Right renal cortex interstitium (tissue), 3 donors: Measurements from ENCODE around the gene KLF2. TPM values are rescaled to one million over a fixed set of nuclear protein-coding genes. Genes with fewer than 3 reads are reported as not detected.
A peak's percentile ranks its signal among the peaks of the same experiment; 100 is the strongest.

Source experiments
- DNase-seq, 3 donors: peaks; one replicate each; pipeline ENCODE4 v3.0.0-alpha.2; 2013; ENCODE audit warnings: low read depth in 3 of 3, low spot score in 2 of 3
- polyA plus RNA-seq, 3 donors: library from polyadenylated mRNA; unstranded; fragments of 120-200 nt; gene quantifications; one replicate each; pipeline ENCODE4 v1.2.1, GENCODE V29; 2013; ENCODE audit not compliant: insufficient read length in 3 of 3

KLF2 gene
- polyA plus RNA-seq, 3 donors = 17.5 to 22.4 (median 20.1) TPM

GRCh38 chr19:16306728-16307402 is 17.8 kb upstream of the KLF2 start:
- DNase-seq = no peak

GRCh38 chr19:16308081-16308480 is 16.5 kb upstream of the KLF2 start:
- no peak for DNase-seq

DNA sequence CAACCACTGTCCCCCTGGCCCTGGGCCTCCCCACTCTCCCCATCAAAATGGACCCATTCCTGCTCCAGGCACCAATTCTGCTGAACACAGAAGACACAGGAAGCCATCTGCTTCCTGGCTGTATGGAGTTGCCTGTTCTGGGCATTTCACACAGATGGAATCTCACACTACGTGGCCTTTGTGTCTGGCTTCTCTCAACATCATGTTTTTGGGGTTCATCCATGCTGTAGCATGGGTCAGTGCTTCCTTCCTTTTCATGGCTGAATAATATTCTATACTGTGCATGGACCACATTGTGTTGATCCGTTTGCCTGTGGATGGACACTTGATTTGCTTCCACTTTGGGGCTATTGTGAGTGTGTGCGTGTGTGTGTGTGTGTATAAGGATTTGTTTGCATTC is 15.0 kb upstream of the KLF2 start:
- no peak for DNase-seq

GRCh38 chr19:16315825-16316505 is 8.7 kb upstream of the KLF2 start:
- peak; percentile 64 to 85 (median 77) for DNase-seq

GRCh38 chr19:16316506-16316882 is 8.1 kb upstream of the KLF2 start:
- DNase-seq = no peak

GRCh38 chr19:16319481-16319880 is 5.1 kb upstream of the KLF2 start:
- no peak for DNase-seq

DNA sequence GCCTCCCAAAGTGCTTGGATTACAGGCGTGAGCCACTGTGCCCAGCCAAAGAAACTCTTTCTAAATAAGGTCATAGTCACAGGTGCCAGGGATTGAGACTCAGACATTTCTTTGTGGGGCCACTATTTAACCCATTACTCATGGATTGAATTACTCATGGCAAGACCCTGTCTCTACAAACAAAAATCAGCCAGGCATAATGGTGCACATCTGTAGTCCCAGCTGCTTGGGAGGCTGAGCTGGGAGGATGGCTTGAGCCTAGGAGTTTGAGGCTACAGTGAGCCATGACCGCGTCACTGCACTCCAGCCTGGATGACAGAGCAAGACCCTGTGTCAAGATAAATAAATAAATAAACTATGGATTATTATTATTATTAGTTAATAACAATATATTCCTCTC is 3.6 kb upstream of the KLF2 start:
- no peak for DNase-seq

DNA sequence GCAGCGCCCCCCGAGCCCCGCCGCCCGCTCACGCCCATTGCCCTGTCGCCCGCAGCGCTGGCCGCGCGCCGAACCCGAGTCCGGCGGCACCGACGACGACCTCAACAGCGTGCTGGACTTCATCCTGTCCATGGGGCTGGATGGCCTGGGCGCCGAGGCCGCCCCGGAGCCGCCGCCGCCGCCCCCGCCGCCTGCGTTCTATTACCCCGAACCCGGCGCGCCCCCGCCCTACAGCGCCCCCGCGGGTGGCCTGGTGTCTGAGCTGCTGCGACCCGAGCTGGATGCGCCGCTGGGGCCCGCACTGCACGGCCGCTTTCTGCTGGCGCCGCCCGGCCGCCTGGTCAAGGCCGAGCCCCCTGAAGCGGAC is 518 bp downstream of the KLF2 start:
- DNase-seq = no peak

- DNase-seq = no peak
These were observed 1.2 kb downstream of the KLF2 start for GRCh38 chr19:16325641-16326400.

GRCh38 chr19:16326401-16327168 is 2.0 kb downstream of the KLF2 start:
- DNase-seq = no peak

DNA sequence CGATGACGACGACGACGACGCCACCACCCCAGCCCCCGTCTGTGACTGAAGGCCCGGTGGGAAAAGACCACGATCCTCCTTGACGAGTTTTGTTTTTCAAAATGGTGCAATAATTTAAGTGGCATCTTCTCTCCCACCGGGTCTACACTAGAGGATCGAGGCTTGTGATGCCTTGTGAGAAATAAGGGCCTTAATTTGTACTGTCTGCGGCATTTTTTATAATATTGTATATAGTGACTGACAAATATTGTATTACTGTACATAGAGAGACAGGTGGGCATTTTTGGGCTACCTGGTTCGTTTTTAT is 2.5 kb downstream of the KLF2 start:
- no peak for DNase-seq

DNA sequence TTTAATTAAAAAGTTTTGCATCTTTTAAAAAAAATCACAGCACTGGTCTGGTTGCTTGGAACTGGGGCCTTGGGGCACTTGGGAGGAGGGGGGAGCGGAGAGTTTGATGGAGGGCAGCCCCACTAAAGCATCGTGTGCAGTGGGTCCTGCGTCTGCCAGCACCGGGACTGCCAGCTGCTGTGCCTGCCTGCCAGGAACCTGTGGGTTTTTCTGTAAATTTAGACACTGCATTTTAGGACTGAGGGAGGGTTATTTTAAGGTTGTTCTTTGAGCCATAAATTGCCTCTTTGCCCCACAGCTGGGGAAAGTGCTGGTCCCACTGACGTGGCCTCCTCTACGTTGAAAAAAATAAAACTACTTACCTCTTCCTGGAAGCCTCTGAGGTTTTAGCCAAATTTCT is 2.9 kb downstream of the KLF2 start:
- DNase-seq = no peak

DNA sequence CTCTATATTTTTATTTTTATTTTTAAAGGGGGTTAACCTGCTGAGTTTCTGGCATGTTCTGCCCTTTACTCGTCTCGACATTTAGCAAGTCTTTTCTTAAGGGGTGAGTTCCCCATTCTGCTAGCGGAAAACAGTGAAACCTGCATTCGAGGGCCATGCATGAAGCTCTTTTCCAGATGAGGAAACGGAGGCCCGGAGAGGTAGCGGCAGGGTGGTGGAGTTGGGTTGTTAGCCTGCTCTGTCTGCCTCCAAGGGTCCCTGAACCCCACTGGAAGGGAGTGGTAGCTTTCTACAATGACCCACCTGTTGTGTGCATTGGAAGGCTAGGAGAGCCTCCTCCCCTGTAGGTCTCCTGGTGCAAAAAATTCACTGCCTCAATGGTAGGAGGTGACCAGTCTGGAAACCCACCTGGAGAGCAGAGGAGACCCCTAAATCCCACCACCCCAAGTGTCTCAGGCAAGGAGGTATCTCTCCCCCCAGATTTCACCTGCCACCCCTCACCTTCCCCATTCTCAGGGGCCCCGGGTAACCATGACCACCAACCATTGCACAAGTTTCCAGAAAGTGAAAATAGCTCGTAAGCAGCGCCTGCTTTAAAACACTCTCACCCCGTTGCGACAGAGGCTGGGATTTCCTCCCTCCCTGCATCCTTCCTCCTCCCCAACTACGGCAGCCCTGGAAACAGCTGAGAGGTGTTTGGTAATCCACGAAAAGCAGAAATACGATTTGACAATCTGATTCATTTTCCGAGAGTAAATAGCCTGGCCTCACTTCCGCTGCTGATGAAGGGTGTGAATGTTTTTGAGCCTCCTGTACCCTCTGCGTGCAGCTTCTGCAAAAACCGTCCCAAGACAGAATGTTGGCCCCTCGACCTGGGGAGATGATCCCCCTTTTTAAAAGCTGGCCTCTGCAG is 3.5 kb downstream of the KLF2 start:
- no peak for DNase-seq

DNA sequence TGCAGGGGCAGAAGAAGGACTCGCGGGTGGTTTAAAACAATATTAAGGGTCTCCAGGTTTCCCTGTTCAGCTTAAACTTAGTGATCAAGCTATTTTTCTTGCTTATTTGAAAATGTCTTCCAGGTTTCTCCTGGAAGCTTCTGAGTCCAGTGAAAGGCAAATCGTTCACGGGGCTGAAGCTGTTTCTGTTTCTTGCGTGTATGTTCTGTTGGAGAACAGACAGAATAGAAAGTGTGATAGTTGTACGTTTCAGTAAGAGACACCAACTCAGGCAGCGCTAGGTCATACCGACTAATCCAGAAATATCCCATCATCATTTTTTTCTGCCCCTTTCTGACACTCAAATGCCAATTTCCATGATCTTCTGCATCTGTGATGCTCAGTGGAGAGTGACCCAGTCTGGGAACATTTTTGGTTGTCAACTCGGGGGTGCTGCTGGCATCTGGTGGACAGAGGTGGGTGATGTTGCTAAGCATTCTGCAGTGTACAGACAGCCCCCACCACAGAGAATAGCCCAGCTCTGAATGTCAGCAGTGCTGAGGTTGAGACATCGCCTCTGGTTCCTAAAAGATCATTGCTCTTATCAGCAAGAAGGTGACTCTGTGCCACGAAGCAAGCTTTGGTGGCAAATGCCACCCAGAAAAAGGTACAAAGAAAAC is 4.3 kb downstream of the KLF2 start:
- DNase-seq = no peak

GRCh38 chr19:16330368-16330801 is 5.8 kb downstream of the KLF2 start:
- DNase-seq = no peak

GRCh38 chr19:16330806-16331690 is 6.4 kb downstream of the KLF2 start:
- DNase-seq = no peak

DNA sequence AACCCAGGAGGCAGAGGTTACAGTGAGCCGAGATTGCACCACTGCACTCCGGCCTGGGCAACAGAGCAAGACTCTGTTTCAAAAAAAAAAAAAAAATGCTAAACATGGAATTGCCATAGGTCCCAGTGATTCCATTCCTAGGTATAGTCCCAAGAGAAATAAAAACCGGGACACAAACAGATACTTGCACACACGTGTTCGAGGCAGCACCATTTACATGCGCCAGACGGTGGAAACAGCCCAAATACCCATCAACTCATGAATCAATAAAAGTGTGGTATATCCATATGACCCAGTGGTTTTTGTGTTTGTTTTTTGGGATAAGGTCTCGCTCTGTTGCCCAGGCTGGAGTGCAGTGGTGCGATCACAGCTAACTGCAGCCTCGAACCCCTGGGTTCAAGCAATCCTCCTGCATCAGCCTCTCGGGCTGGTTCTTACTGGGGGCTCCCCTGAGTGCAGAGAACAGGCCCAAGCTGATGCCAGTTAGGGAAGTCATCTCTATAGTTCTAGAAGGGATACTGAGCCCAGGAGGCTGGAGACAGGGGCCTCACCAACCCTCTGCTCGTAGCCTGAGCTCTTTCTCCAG is 8.5 kb downstream of the KLF2 start:
- DNase-seq = no peak

DNA sequence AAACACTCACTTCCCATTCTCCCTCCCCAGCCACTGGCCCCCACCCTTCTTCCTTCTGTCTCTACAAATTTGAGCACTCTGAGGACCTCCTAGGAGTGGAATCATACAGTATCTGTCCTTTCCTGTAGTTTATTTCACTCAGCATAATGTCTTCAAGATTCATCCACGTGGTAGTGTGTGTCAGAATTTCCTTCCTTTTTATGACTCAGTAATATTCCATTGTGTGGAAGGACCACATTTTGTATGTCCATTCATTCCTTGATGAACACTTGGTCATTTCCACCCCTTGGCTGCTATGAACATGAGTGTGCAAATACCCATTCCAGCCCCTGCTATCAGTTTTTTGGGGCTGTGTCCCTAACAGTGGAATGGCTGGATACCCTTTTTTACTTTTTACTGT is 9.8 kb downstream of the KLF2 start:
- no peak for DNase-seq
